ENCODE results near the gene MYBL2.

DNA sequence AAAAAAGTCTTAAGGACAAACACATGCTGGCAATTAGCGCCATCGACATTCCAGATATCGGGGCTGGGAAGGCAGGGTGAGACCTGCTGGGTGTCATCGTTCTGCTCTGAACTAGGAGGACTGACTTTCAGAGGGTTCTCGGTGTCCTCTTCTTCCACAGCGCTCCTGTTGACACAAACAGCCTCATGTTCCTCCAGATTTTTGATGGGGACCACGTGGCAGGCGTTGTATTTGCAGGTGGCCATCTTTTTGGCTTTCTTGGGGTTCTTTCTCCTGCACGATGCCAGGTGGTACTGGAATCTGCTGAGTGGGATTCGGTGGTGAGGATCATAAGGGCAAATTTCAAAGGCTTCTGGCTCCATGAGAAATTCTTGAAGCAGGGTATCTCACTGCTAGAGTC is 59.4 kb downstream of the MYBL2 start:
- TF ChIP-seq, protein P1, sequence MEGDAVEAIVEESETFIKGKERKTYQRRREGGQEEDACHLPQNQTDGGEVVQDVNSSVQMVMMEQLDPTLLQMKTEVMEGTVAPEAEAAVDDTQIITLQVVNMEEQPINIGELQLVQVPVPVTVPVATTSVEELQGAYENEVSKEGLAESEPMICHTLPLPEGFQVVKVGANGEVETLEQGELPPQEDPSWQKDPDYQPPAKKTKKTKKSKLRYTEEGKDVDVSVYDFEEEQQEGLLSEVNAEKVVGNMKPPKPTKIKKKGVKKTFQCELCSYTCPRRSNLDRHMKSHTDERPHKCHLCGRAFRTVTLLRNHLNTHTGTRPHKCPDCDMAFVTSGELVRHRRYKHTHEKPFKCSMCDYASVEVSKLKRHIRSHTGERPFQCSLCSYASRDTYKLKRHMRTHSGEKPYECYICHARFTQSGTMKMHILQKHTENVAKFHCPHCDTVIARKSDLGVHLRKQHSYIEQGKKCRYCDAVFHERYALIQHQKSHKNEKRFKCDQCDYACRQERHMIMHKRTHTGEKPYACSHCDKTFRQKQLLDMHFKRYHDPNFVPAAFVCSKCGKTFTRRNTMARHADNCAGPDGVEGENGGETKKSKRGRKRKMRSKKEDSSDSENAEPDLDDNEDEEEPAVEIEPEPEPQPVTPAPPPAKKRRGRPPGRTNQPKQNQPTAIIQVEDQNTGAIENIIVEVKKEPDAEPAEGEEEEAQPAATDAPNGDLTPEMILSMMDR (conservative IDR thresholded peaks at IDR 0.05; ENCODE audit: low read depth, low read length), result no peak
- no peak for TF ChIP-seq EZH2phosphoT487 (IDR thresholded peaks at IDR 0.05; ENCODE audit: borderline replicate concordance, low read length)
- TF ChIP-seq EZH2 (IDR thresholded peaks at IDR 0.05; ENCODE audit: low read length, unreplicated experiment), result no peak

Measured in PC-3 (cell line).